HG03108 (cell line): ENCODE measurements around the gene FAM111A.

Experiments
- ATAC-seq: cut with Tn5 transposase; IDR thresholded peaks from one replicate; pipeline ENCODE4 v1.9.1; 2021; ENCODE audit warnings: moderate library complexity; ENCODE audit not compliant: unreplicated experiment

Gene FAM111A

DNA sequence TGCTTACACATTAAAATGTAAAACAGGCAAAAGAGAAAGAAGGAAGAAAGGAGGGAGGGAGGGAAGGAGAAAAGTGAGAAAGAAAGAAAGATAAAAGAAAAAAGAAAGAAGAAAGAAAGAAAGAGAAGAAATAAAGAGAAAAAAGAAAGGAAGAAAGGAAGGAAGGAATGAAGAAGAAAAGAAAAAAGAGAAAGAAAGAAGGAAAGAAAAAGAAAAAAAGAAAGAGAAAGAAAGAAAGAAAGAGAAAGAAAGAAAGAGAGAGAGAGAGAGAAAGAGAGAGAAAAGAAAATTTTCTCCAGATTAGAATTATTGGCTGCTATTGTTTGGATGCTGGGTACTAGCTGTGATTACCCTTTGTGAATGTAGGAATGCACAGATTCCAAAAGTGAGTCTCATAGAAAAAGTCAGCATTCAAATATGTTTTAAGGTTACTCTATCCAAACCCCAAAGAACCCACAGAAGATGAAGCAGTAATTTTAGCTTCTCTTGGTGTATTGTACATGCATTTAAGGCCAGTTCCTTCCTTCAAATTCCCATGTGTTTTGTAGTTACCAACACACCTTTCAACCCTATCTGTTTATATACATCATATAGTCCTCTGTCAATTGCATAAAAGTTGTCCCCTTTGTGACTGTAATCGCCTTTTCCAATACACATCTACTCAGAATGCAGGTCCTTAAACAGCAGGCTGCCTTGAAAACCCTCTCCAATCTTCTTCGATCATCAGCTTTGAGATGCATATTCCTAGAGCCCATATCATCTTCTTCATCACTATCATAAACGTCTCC is 789 bp upstream of the FAM111A start:
- ATAC-seq: no peak

DNA sequence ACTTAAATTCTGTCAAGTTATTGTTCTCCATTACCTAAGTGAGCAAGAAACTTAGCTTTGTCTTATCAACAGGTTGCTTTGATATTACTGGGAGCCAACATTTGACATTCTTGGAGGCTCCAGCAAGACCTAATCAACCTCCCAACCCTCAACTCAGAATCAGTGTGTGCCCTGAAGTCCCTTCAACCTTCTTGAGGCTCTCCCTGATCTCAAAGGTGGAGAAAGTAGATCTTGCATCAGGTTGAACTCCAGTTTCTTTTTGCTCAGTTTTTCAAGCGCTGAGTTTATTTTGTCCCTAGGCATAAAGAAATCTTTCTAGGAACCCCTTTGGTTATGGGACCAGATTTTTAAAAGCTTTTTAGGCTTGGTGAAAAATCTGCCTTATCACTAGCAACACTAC is 1.4 kb downstream of the FAM111A start:
- no peak for ATAC-seq

DNA sequence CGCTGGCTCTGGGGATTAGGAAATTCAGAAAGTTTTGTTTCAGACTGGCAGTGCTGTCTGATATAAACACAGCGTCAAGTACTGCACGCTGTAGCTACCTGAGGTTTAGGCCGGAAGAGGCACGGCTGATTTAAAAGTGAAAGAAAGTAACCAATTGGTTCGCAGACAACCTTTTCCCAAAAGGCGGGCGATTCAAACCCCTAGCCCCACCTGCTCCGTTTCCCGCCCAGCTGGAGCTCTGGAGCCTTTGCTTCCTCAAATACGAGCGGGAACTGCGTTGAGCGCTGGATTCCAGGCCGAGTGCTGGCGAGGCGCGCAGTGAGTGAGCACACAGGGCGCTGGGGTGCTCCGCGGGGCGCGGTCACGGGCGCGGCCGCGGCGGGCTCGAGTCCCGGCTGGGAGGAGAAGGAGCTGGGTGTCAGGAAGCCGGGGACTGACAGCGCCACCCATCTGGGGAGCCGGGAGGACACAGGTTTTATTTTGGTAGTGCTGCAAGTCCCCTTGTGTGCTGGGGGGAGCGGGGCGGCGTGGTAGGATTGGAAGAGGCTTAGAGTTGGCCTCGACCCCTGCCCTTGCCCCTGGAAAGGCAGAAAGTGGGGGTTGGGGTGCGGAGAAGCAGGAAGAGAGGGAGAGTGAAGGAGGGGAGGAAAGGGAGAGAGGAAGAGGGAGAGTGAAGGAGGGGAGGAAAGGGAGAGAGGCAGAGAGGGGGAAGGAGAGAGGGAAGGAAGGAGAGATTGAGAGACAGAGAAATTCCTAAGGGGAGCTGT is 2.1 kb downstream of the FAM111A start:
- ATAC-seq: peak; percentile 51

DNA sequence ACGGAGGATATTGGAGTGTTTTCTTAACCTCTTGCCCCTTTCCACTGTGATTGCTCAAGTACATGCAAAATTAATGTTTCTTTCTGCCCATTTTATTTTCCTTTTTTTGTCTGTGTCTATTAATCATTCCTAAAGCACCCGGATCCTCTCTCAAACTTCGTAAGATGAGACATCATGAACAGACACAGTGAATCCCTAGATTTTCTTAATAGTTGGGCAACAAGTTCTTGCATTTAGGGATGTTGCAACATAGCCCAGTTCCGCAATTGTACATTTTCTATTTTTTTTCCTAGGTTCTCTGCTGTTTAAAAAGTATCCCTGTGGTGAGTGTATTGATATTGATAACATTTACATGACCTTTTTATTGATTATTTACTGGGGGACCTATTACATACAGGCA is 2.9 kb downstream of the FAM111A start:
- no peak for ATAC-seq

DNA sequence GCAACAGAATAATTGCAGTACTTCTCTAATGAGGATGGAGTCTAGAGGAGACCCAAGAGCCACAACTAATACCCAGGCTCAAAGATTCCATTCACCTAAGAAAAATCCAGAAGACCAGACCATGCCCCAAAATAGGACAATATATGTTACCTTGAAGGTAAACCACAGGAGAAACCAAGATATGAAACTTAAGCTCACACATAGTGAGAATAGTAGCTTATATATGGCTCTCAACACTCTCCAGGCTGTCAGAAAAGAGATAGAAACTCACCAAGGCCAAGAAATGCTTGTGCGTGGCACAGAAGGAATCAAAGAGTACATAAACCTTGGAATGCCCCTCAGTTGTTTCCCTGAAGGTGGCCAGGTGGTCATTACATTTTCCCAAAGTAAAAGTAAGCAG is 9.1 kb downstream of the FAM111A start:
- peak; percentile 49 for ATAC-seq

DNA sequence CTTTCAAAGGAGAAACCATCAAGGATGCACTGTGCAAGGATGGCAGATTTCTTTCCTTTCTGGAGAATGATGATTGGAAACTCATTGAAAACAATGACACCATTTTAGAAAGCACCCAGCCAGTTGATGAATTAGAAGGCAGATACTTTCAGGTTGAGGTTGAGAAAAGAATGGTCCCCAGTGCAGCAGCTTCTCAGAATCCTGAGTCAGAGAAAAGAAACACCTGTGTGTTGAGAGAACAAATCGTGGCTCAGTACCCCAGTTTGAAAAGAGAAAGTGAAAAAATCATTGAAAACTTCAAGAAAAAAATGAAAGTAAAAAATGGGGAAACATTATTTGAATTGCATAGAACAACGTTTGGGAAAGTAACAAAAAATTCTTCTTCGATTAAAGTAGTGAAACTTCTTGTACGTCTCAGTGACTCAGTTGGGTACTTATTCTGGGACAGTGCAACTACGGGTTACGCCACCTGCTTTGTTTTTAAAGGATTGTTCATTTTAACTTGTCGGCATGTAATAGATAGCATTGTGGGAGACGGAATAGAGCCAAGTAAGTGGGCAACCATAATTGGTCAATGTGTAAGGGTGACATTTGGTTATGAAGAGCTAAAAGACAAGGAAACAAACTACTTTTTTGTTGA is 9.8 kb downstream of the FAM111A start:
- ATAC-seq: peak; percentile 75

DNA sequence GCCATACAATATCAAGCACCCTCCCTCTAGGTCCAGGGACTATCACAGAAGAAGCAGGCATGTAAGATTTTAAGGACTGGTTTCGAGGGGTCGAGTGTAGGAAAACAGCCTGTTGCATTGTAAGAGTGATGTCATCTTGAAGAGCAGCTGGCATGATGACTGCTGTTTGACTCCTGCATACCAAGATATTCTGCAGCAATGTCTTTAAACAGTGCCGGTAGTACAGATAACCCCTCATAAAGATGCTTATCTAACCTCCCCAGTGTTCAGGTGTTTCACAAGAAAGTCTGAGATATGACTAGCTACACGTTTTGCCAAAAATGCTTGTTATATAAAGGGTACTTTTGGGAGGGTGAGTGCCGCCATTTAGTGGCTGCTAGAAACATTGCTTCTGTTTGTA is 12.0 kb downstream of the FAM111A start:
- ATAC-seq: no peak

DNA sequence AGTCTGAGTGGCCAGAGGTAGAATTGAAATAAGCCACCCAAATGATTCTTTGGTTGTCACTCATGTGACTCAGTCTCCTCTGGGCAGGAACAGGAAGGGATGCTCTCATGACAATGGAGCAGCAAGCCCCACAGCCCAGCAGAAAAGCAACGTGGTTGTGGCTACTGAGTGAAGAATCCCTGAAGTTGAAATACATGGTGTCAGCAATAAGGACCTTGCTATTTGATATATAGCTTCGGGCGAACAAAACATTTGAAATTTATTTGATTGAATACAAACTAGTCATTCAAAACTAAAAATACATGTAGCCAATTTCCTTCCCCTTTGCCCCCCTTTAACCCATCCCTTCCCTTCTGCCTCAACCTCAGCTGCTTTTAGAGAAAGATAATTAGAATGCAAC is 14.8 kb downstream of the FAM111A start:
- ATAC-seq: no peak

DNA sequence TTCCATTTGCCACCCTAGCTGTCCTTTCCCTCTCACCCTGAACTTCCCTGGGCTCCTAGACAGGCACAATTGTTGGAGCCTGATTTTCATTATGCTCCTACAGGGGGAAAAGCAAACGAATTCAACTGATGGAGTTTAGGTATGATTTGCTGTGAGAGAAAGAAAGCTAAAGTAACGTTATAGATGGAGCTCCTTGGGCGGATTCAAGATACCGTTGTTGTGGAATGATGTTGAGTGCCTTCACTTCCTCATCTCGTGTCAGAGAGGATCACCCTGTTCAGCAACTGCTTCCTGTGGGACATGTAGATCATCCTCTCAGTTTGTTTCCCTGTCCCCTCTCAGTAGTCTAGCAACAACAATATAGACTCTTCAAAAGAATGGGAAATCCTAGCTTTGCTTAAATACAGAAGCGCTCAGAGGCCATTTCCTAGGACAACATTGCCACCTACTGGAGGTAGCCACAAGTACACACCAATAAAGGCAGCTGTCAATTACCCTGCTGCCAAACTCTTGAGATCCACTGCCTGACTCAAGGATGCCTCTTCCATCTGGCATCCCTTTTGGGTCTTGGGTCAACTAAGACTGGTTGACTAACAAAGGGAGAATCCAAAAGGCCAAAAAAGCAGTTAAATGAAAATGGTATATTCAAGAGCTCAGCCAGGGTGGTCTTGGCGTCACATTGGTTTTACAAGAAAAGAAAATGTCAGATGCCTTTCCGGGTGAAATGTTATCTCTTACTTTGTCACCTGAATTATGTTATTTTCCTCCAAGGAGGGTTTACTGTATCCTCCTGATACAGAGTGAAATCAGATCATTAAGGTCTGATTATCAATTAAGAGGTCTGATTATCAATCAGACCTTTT is 15.8 kb downstream of the FAM111A start:
- peak; percentile 79 for ATAC-seq

DNA sequence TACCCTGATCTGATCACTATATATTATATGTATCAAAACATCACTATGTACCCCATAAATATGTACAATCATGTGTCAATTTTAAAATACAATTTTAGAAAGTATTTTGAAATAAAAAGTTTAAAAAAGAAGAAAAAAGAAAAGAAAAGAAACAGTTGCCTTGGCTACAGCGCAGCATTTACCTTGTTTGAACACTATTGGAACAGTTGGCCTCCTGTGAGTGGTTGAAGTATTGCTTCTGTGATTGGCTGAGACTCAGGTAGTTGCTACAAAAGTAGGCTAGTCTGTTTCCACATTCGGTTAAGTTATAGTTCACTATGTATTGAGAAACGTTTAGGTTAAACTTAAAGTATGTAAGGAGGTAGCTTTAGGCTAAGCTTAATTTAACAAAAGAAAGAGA is 21.4 kb downstream of the FAM111A start:
- no peak for ATAC-seq

DNA sequence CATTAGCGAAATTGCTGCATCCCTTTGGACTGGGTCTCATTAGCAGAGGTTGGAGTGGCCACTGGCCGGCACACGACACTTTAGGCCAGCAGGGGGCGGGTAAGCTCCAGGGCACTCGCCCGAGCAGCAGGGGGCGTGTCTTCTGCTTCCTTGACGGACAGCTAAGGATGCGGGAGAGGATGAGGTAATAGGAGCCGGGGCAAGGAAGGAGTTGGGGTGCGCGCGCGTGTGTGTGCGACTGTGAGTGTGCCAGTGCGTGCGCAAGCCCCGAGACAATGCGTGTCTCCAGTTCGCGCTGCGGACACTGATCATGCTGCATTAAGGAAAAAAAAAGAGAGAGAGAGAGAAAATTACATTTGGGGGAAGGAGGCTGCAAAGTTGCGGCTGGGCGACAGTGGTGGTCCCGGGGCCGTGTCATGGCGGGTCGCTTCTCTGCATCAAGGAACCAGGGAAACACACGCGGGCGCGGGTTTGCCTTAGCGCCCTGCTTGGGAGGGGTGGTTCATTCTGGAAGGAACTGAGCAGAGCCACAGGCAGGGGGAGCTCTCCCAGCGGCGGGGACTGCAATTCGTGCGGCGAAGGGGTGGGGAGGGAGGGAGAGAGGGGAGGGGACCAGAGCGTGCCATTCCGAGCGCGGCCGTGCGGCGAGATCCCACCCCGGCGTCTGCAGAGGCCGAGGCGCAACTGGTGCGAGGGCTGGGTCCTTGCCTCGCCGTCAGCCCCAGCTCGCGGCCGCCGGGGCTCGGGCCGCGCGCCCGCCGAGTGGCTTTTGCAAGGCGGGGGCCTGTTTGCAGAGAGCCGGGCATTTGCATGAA is 29.1 kb downstream of the FAM111A start, which contains the start of gene DTX4:
TSS of gene DTX4 (plus strand) at position 625 of the 815 bp plus-strand sequence. CDS start 464 bp downstream, outside the sequence.
- peak; percentile 64 for ATAC-seq

DNA sequence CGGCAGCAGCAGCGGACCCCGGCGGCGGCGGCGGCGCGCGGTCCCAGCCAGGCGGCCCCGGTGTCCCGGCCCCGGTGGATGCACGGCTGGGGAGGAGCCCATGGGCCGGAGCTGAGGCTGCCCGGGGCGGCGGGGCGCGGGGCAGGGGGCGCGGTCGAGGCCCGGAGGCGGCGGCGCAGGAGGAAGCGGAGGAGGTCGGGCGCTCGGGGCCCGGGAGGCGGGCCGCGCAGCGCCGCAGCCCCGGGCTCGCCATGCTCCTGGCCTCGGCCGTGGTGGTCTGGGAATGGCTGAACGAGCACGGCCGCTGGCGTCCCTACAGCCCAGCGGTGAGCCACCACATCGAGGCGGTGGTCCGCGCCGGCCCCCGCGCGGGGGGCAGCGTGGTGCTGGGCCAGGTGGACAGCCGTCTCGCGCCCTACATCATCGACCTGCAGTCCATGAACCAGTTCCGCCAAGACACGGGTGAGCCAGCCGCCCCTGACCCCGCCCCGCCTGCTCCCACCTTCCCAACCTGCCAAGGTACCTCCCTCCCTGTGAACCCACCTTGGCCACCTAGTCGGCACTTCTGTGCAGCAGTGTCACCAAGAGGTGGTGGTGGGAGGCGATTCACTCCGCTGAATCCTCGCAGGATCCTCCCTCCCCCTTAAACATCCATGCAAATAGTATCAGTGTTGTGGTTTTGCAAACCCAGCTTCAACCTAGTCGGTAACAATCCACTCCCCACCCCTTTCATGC is 29.9 kb downstream of the FAM111A start:
- ATAC-seq: peak; percentile 18

DNA sequence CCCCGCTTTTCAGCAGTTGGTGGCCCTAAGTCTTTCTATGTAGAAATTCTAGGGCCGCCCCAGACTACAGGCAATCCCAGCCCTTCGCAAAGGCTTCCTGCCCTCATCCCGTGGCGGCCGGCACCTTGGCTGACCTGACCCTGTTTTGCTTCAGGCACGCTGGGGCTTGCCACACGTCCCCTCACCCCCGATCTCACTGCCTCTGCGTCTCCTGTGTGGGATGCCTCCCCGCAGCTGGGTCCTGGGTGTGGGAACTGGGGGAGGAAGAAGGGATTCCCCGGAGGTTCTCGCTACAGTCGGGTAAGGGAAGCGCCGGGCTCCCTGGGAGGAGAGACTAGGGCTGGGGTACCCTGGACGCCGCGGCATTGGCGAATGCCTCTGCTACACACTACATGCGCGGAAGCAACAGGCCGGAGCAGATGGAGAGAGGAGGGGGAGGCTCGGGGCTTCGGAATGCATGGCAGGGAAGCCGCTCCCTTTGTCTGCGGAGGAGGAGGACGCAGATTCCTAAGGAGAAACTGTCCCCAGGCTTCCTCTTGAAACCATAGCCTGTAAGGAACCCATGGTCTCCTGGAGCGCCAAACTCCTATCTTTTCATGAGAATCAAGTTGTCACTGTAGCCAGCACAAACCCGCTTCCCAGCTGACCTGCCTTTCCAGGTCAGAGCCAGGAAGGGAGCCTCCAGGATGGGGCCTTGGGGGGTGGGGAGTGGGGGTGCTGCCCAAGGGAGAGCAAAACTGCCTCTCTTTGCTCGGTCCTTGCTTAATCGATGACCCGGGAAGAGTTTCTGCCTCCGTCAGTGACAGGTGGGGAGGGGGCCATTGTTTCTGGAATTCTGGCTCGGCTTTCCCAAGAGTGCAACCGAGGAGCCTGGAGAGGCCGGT is 30.7 kb downstream of the FAM111A start:
- ATAC-seq: no peak

DNA sequence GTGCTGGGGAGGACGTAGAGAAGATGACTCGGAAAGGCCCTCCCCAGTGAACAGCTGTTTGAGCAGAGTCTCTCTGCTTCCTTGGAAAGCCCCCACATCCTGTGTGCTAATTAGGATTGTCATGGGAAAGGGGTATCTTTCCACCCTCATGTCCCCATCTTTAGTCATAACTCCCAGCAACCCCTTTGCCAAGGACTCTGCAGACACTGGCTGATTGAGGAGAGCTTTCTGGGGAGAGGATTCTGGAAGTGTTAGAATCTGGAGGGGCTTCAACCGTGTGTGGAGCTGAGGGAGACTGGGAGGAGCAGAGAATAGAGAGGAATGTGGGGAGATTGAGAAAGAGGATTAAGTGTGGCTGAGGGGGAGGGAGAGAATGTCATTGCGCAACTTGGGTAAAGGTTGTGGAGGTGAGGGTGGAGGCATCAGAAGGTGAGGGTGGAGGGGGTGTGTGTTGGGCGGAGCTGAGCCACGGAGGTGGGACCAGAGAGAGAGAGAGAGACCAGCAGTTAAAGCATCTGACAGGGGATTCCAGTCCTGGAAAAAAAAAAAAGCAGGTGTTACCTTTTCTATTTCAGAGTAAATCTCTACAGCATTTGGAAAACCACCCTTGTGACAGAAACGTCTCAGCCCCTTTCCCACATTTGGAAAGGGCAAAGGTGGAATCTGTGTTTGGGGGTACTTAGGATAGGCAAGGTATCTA is 31.5 kb downstream of the FAM111A start:
- no peak for ATAC-seq

DNA sequence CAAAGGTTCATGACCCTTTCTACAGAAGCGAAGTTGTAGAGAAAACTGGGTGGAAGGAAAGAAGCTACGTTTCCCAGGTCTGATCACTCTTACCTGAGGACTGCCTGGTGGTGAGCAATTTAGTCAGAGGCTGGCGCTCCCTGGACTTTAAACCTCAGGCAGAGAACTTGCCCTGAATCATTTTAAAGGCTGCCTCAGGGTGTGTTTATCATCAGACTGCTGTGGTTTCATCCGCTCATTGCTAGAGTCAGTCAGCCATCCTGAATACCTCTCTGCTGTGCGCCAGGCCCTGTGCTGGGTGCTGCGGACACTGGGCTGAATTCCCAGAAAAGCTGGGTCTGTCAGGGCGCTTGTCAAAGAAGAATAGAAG is 32.0 kb downstream of the FAM111A start:
- no peak for ATAC-seq

DNA sequence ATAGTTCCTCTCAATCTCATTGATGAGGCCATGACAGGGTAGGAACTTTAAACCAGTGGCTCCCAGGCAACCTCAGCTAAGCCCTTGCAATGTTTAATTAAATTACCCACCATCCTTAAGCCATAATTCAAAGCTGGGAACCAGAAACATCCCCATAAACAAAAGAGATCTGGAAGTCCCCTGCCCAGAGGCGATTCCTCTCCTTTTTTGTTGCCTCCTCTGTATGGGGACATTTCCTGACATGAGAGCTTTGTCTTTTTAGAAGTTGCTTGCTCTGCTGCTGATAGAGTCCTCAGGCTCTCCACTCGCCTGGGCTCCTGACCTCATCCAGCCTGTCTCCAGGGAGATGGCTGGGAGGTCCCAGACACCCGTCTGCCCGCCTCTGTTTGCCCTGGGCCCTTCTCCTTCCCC is 32.4 kb downstream of the FAM111A start:
- no peak for ATAC-seq

DNA sequence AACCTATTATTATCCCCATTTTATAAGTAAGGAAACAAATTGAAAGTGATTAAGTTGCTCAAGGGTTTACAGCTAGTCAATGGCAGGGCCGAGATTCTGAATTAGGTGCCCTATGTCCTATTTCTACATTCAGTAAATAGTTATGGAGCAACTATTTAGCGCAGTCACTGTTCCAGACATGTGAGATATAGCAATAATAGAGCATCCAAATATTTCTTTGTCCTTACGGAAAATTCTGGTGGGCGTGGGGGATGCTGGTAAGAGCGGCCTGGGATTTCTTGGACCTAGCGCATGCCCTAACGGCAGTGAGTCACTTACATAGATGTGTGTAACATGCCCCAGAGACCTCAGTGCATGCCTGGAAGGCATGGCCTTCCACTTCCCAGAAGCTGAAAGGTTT is 33.7 kb downstream of the FAM111A start:
- no peak for ATAC-seq

DNA sequence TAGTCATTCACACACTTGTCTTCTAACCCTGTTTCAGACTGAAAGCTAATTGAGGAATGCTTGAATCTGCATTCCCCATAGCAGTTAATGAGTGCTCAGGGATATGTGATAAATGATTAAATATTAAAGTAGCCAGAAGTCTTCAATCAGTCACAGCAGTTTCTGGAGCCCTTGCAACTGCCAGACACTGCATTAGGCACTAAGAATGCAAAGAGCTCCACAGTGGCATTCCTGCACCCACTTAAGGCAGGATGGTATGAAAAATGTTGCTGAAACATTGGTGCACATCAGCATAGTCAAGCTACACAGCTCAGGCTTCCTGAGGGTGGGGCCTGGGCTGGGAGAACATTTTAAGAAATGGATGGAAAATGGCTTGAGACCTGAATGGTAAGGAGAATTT is 35.7 kb downstream of the FAM111A start:
- ATAC-seq: no peak
